NCI-H460 (cell line): ENCODE data around the gene TM9SF1. TPM values are rescaled to one million over a fixed set of nuclear protein-coding genes. Genes with fewer than 3 reads are reported as not detected.

Experiments
- small RNA-seq, 2 experiments: library from RNA; depleted of rRNA; stranded (forward); fragments of <200 nt; gene quantifications; one replicate each; pipeline ENCODE3, GENCODE V24; 2014
- total RNA-seq: library from RNA; depleted of rRNA; stranded (reverse); fragments of >200 nt; shearing (Covaris generic); gene quantifications from 2 replicates; pipeline ENCODE4 v1.2.3, GENCODE V29; 2014; rRNA removed

TM9SF1 gene
- total RNA-seq, 1 experiment from 2014 or later = 63.5 TPM

Small RNA genes within 50 kb of the gene (small RNA-seq; reads per million reads assigned to genes)
- 0 to 0.02 reads per million in 2 experiments for gene AL136295.4
- 0 to 0.06 reads per million in 2 experiments for gene CHMP4A
- gene IPO4 = 0 to 0.18 reads per million in 2 experiments
- gene IRF9 = 0 reads per million in 2 experiments
- 0 reads per million in 2 experiments for gene MDP1
- gene RNA5SP383 = 0.04 to 0.23 reads per million in 2 experiments

Other genes starting within 250 kb of the TM9SF1 start
- gene DHRS4, start 241.7 kb downstream of the TM9SF1 start, total RNA-seq = 39.0 and 39.2 TPM in 2 replicates
- 19.4 and 21.7 TPM in 2 replicates for gene DHRS4L2, start 206.5 kb downstream of the TM9SF1 start, total RNA-seq
- 1.1 and 1.7 TPM in 2 replicates for gene CARMIL3, start 143.4 kb downstream of the TM9SF1 start, total RNA-seq
- gene CPNE6, start 123.9 kb downstream of the TM9SF1 start, total RNA-seq = not detected in 2 replicates
- 35.8 and 40.8 TPM in 2 replicates for gene PCK2, start 101.1 kb downstream of the TM9SF1 start, total RNA-seq
- gene DCAF11, start 80.7 kb downstream of the TM9SF1 start, total RNA-seq = 49.6 and 54.1 TPM in 2 replicates
- 1.4 and 1.6 TPM in 2 replicates for gene NRL, start 80.5 kb downstream of the TM9SF1 start, total RNA-seq
- gene FITM1, start 64.8 kb downstream of the TM9SF1 start, total RNA-seq = 0.45 and 0.84 TPM in 2 replicates
- 160 and 177 TPM in 2 replicates for gene PSME1, start 59.2 kb downstream of the TM9SF1 start, total RNA-seq
- 29.6 and 33.5 TPM in 2 replicates for gene EMC9, start 53.9 kb downstream of the TM9SF1 start, total RNA-seq
- 204 and 205 TPM in 2 replicates for gene PSME2, start 48.8 kb downstream of the TM9SF1 start, total RNA-seq
- 32.0 and 35.1 TPM in 2 replicates for gene RNF31, start 47.9 kb downstream of the TM9SF1 start, total RNA-seq
- gene IRF9, start 34.2 kb downstream of the TM9SF1 start, total RNA-seq = 14.9 and 16.8 TPM in 2 replicates
- gene REC8, start 23.4 kb downstream of the TM9SF1 start, total RNA-seq = 1.4 and 4.6 TPM in 2 replicates
- 38.9 and 48.8 TPM in 2 replicates for gene IPO4, start 6.6 kb downstream of the TM9SF1 start, total RNA-seq
- 0.20 TPM in 1 of 2 replicates, not detected in the other for gene TSSK4, start 10.3 kb upstream of the TM9SF1 start, total RNA-seq
- 51.2 and 82.4 TPM in 2 replicates for gene CHMP4A, start 18.0 kb upstream of the TM9SF1 start, total RNA-seq
- 15.0 and 20.2 TPM in 2 replicates for gene MDP1, start 20.6 kb upstream of the TM9SF1 start, total RNA-seq
- 207 and 223 TPM in 2 replicates for gene NEDD8, start 36.9 kb upstream of the TM9SF1 start, total RNA-seq
- 88.7 and 89.5 TPM in 2 replicates for gene GMPR2, start 37.5 kb upstream of the TM9SF1 start, total RNA-seq
- 46.9 and 48.7 TPM in 2 replicates for gene TINF2, start 47.2 kb upstream of the TM9SF1 start, total RNA-seq
- gene TGM1, start 67.7 kb upstream of the TM9SF1 start, total RNA-seq = 5.2 TPM in 2 replicates
- gene RABGGTA, start 76.2 kb upstream of the TM9SF1 start, total RNA-seq = 32.2 and 34.2 TPM in 2 replicates
- 8.5 and 9.6 TPM in 2 replicates for gene DHRS1, start 104.3 kb upstream of the TM9SF1 start, total RNA-seq
- 16.2 and 16.6 TPM in 2 replicates for gene NOP9, start 104.4 kb upstream of the TM9SF1 start, total RNA-seq
- not detected in 2 replicates for gene CIDEB, start 112.5 kb upstream of the TM9SF1 start, total RNA-seq
- gene LTB4R2, start 114.7 kb upstream of the TM9SF1 start, total RNA-seq = 7.7 and 8.6 TPM in 2 replicates
- 11.1 and 13.4 TPM in 2 replicates for gene LTB4R, start 116.1 kb upstream of the TM9SF1 start, total RNA-seq
- 0.40 TPM in 1 of 2 replicates, not detected in the other for gene ADCY4, start 139.6 kb upstream of the TM9SF1 start, total RNA-seq
- gene RIPK3, start 144.6 kb upstream of the TM9SF1 start, total RNA-seq = not detected in 2 replicates
- gene NFATC4, start 172.7 kb upstream of the TM9SF1 start, total RNA-seq = 17.7 and 23.6 TPM in 2 replicates
- gene NYNRIN, start 203.6 kb upstream of the TM9SF1 start, total RNA-seq = 0.12 and 0.17 TPM in 2 replicates
- 1.1 and 1.2 TPM in 2 replicates for gene CBLN3, start 234.2 kb upstream of the TM9SF1 start, total RNA-seq
- gene KHNYN, start 234.5 kb upstream of the TM9SF1 start, total RNA-seq = 51.1 and 58.3 TPM in 2 replicates
- gene SDR39U1, start 247.3 kb upstream of the TM9SF1 start, total RNA-seq = 22.6 and 24.7 TPM in 2 replicates